Loucy (cell line): ENCODE measurements around the gene TNS3.

Experiments used
- EZH2phosphoT487 ChIP-seq: fragments of 200-600 bp; IDR thresholded peaks from 2 replicates; pipeline ENCODE4 v1.6.1; 2018; ENCODE audit warnings: antibody characterized with exemption, mild to moderate bottlenecking, moderate library complexity, borderline replicate concordance
- TF ChIP-seq, protein P1 (sequence below): fragments of 200-600 bp; sonication (generic); conservative IDR thresholded peaks from 2 replicates; pipeline ENCODE4 v1.5.1; 2014; ENCODE audit warnings: mild to moderate bottlenecking, antibody characterized with exemption, low read length

GRCh38 chr7:47369736-47370135 lies 212.2 kb downstream of the TNS3 start:
- TF ChIP-seq, protein P1, sequence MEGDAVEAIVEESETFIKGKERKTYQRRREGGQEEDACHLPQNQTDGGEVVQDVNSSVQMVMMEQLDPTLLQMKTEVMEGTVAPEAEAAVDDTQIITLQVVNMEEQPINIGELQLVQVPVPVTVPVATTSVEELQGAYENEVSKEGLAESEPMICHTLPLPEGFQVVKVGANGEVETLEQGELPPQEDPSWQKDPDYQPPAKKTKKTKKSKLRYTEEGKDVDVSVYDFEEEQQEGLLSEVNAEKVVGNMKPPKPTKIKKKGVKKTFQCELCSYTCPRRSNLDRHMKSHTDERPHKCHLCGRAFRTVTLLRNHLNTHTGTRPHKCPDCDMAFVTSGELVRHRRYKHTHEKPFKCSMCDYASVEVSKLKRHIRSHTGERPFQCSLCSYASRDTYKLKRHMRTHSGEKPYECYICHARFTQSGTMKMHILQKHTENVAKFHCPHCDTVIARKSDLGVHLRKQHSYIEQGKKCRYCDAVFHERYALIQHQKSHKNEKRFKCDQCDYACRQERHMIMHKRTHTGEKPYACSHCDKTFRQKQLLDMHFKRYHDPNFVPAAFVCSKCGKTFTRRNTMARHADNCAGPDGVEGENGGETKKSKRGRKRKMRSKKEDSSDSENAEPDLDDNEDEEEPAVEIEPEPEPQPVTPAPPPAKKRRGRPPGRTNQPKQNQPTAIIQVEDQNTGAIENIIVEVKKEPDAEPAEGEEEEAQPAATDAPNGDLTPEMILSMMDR: no peak
- TF ChIP-seq EZH2phosphoT487: no peak
